HepG2 (cell line): Measurements from ENCODE around the gene CC2D1B. TPM values are rescaled to one million over a fixed set of nuclear protein-coding genes. Genes with fewer than 3 reads are reported as not detected.
A peak's percentile ranks its signal among the peaks of the same experiment; 100 is the strongest.

Experiments used
- ATF6 ChIP-seq: sonication (generic); formaldehyde crosslinking; conservative IDR thresholded peaks from 2 replicates; pipeline ENCODE4 v1.4.0; 2020; ENCODE audit warnings: missing genetic modification reagents
- BCL3 ChIP-seq: sonication (generic); formaldehyde crosslinking; IDR thresholded peaks from 2 replicates; pipeline ENCODE4 v1.5.1; 2020; ENCODE audit warnings: mild to moderate bottlenecking, missing genetic modification reagents, moderate library complexity
- HNRNPK ChIP-seq: fragments of 200-400 bp; formaldehyde crosslinking; IDR thresholded peaks from 2 replicates; pipeline ENCODE4 v1.6.1; 2018; ENCODE audit warnings: low read length, low read depth, moderate library complexity, mild to moderate bottlenecking; ENCODE audit not compliant: poor library complexity, severe bottlenecking
- ISX ChIP-seq: sonication (generic); formaldehyde crosslinking; conservative IDR thresholded peaks from 2 replicates; pipeline ENCODE4 v1.5.0; 2020; ENCODE audit warnings: missing genetic modification reagents
- JUND ChIP-seq: sonication (generic); formaldehyde crosslinking; IDR thresholded peaks from 2 replicates; pipeline ENCODE4 v1.8.0; 2022; ENCODE audit warnings: mild to moderate bottlenecking, missing genetic modification reagents
- PITX1 ChIP-seq: sonication (generic); formaldehyde crosslinking; IDR thresholded peaks from 2 replicates; pipeline ENCODE4 v1.5.1; 2020; ENCODE audit warnings: mild to moderate bottlenecking, missing genetic modification reagents
- RNF219 ChIP-seq: sonication (generic); formaldehyde crosslinking; IDR thresholded peaks from 2 replicates; pipeline ENCODE4 v1.5.0; 2020; ENCODE audit warnings: mild to moderate bottlenecking, missing genetic modification reagents
- TBX3 ChIP-seq: fragments of 450-650 bp; IDR thresholded peaks from 2 replicates; pipeline ENCODE4 v1.6.1; 2017; ENCODE audit warnings: antibody characterized with exemption, mild to moderate bottlenecking, inconsistent platforms, borderline replicate concordance
- TFAP4 ChIP-seq: sonication (generic); IDR thresholded peaks from 2 replicates; pipeline ENCODE4 v1.6.1; 2016; ENCODE audit warnings: low read depth, borderline replicate concordance
- XRCC5 ChIP-seq: fragments of 200-400 bp; formaldehyde crosslinking; optimal IDR thresholded peaks from 2 replicates; pipeline ENCODE3; 2017; ENCODE audit warnings: mild to moderate bottlenecking, low read length
- ZBTB3 ChIP-seq: sonication (generic); formaldehyde crosslinking; IDR thresholded peaks from 2 replicates; pipeline ENCODE4 v1.4.0; 2020; ENCODE audit warnings: low read depth, mild to moderate bottlenecking, moderate library complexity, missing genetic modification reagents, borderline replicate concordance
- ZMYM2 ChIP-seq: sonication (generic); formaldehyde crosslinking; IDR thresholded peaks from 2 replicates; pipeline ENCODE4 v1.8.0; 2022; ENCODE audit warnings: mild to moderate bottlenecking, missing genetic modification reagents
- ZNF207 ChIP-seq: fragments of 450-650 bp; IDR thresholded peaks from 2 replicates; pipeline ENCODE4 v1.6.1; 2016; ENCODE audit warnings: antibody characterized with exemption, borderline replicate concordance
- ZNF646 ChIP-seq: sonication (generic); formaldehyde crosslinking; IDR thresholded peaks from 2 replicates; pipeline ENCODE4 v1.9.0; 2021; ENCODE audit warnings: mild to moderate bottlenecking, missing genetic modification reagents
- ZSCAN21 ChIP-seq: sonication (generic); formaldehyde crosslinking; IDR thresholded peaks from 2 replicates; pipeline ENCODE4 v1.8.0; 2022; ENCODE audit warnings: mild to moderate bottlenecking, missing genetic modification reagents, moderate library complexity, borderline replicate concordance
- polyA plus RNA-seq, 8 experiments: library from polyadenylated mRNA; depleted of rRNA in 3 of 8; stranded (reverse) in 7 of 8; unstranded in 1 of 8; fragments of >200 nt; fragmentation: Illumina TruSeq in 4 of 8; extraction: Trizol in 4 of 8; gene quantifications; 2 replicates each; pipeline versions ENCODE4 v1.2.1 to v1.2.3, GENCODE V29; 2011 to 2016; ENCODE audit warnings: low read depth in 4 of 8, missing spikeins in 1 of 8, mixed read lengths in 1 of 8; ENCODE audit not compliant: insufficient read depth in 1 of 8
- total RNA-seq, 5 experiments: library from RNA; depleted of rRNA; stranded (reverse); fragments of >200 nt; fragmentation: Illumina TruSeq; extraction: Trizol; gene quantifications; 2 replicates each; pipeline ENCODE4 v1.2.3, GENCODE V29; 2016; ENCODE audit warnings: low read depth in 1 of 5

CC2D1B gene
- total and polyA plus RNA-seq, 2 of the 13 experiments (the other 11 are each of a cell fraction or from before 2014, with no cell fraction given), result 7.2 to 19.2 TPM

- TF ChIP-seq BCL3 (no peak), TFAP4 (no peak), ZNF646 (CRISPR knock-in tag) (no peak), RNF219 (CRISPR knock-in tag) (no peak), PITX1 (CRISPR knock-in tag) (0 out of 2 replicates have a peak, but pooled peaks have one; percentile 23), ZMYM2 (CRISPR knock-in tag) (no peak), ZSCAN21 (CRISPR knock-in tag) (no peak; the same call in 1 of the 2 replicates), ZNF207 (no peak), JUND (CRISPR knock-in tag) (no peak), ZBTB3 (CRISPR knock-in tag) (no peak), TBX3 (no peak), XRCC5 (peak; percentile 15), ATF6 (CRISPR knock-in tag) (no peak), HNRNPK (no peak), ISX (CRISPR knock-in tag) (no peak)
These were observed 797 bp downstream of the CC2D1B start (continued) for GRCh38 chr1:52365071-52365745.
